ENCODE results near the gene LMO2. TPM values are rescaled to one million over a fixed set of nuclear protein-coding genes. Genes with fewer than 3 reads are reported as not detected.

The LMO2 gene
- total and polyA plus RNA-seq, 2 donors (not counting 1 experiment from before 2014, with no cell fraction given), result 6.2 to 10.7 TPM

DNA sequence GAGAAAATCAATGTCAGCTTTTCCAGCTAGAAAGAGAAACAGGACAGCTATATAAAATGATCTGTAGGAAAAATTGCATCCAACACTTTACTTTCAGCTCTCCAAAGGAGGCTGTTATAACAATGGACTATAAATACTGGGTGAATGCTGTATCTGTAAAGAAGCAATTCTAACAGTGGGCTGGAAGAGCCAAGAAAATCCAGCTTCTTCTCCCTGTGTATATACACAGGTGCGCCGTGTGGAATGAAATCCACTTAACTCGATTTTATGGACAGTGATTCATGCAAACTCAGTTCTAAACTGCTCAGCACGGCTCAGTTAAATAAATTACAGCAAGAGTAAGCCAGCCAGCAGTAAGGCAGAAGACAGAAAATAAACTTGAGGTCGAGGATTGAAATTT is 32.5 kb upstream of the LMO2 start:
- Histone ChIP-seq H3K4me1 (ENCODE audit: control insufficient read depth in 2 of 2, insufficient read depth in 2 of 2, low read length in 2 of 2) (peaks cover 10 to 14% of the 10 kb centered on the region in 2 donors), H3K4me3 (ENCODE audit: control extremely low read depth in 1 of 5, extremely low read depth in 1 of 5, insufficient read depth in 1 of 5, low read depth in 2 of 5, low read length in 4 of 5) (no peak overlapping the region), H3K36me3 (replicated peaks in 1 of 2; ENCODE audit: control extremely low read depth in 1 of 2, control insufficient read depth in 1 of 2, extremely low read depth in 1 of 2, insufficient read depth in 2 of 2, low read length in 1 of 2) (no peaks in the 10 kb centered on the region), H3K27ac (ENCODE audit: low read length in 2 of 2) (no peak overlapping the region), H3K9me3 (ENCODE audit: control extremely low read depth in 1 of 3, control insufficient read depth in 2 of 3, insufficient read depth in 1 of 3, low read length in 2 of 3) (peaks cover 0 to 3% (median 3%) of the 10 kb centered on the region in 3 donors), H3K79me2 (ENCODE audit: control insufficient read depth, insufficient read depth, low read length) (no peaks in the 10 kb centered on the region), H3K9ac (ENCODE audit: low read length) (no peak overlapping the region), H2AFZ (ENCODE audit: insufficient read depth, low read depth, low read length, poor library complexity, severe bottlenecking) (no peak overlapping the region), H3K27me3 (replicated peaks in 1 of 4; ENCODE audit: control extremely low read depth in 1 of 4, control insufficient read depth in 3 of 4, insufficient read depth in 4 of 4, low read length in 3 of 4) (peaks cover 0 to 48% (median 25%) of the 10 kb centered on the region in 4 experiments), H3K4me2 (replicated peaks; ENCODE audit: low read depth, low read length, poor library complexity, severe bottlenecking) (no peak overlapping the region), H4K20me1 (ENCODE audit: control insufficient read depth, insufficient read depth, low read length, poor library complexity, severe bottlenecking) (no peaks in the 10 kb centered on the region)
- TF ChIP-seq EZH2 (IDR thresholded peaks at IDR 0.05; ENCODE audit: borderline replicate concordance, insufficient read depth, low read depth, low read length, poor library complexity, severe bottlenecking), result no peak
- no peaks in the 10 kb centered on the region for H3K9me3 Mint-ChIP-seq (ENCODE audit: insufficient read depth)
- intact Hi-C loops (cut with micrococcal nuclease), result loop anchor here (5.0 kb wide), 1 partner anchor 57 kb away; no protein-coding TSS in a partner anchor
- POLR2A ChIA-PET, result no interaction called here
- no peak for DNase-seq
- no peak for ATAC-seq (ENCODE audit: low read depth)
- H3K4me1 Mint-ChIP-seq, result peaks cover 21% of the 10 kb centered on the region
- WGBS (ENCODE audit: insufficient coverage), result 89% methylated on average over 3 of the region's 5 CpGs
- CTCF ChIA-PET, result interaction anchor here (1.0 to 1.8 kb wide), 4 partner anchors 45 to 67 kb away, joined by 3 to 6 read pairs (median 4); no protein-coding TSS in a partner anchor
- H3K27ac Mint-ChIP-seq, result no peak overlapping the region
- H3K27me3 Mint-ChIP-seq, result peaks cover 55% of the 10 kb centered on the region
- H3K4me3 Mint-ChIP-seq, result no peak overlapping the region

DNA sequence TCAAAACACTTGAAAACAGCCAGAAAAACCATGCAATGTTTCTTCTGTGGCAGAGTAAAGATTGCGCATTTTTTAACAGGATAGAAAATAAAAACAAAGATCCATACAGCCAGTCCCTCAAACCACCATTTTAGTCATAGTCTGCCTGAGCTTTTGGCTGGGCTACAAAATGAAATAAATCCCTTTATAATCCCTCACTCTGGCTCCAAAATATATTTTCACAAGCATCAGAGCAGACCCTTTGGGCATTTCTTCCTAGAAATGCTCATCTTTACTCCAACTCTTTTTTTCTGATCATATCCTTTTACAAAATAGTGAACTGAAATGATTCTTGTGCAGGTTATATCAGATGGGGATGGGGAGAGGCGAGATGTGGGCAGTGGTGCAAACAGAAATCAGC is 31.8 kb upstream of the LMO2 start:
- WGBS (ENCODE audit: insufficient coverage), result 100% methylated on average over 1 of the region's 2 CpGs
- no peak overlapping the region for H3K4me2 ChIP-seq (replicated peaks; ENCODE audit: low read depth, low read length, poor library complexity, severe bottlenecking)
- no peaks in the 10 kb centered on the region for H3K36me3 ChIP-seq (replicated peaks in 1 of 2; ENCODE audit: control extremely low read depth in 1 of 2, control insufficient read depth in 1 of 2, extremely low read depth in 1 of 2, insufficient read depth in 2 of 2, low read length in 1 of 2)
- peaks cover 21% of the 10 kb centered on the region for H3K4me1 Mint-ChIP-seq
- no peak for DNase-seq
- no peak overlapping the region for H3K4me3 ChIP-seq (ENCODE audit: control extremely low read depth in 1 of 5, extremely low read depth in 1 of 5, insufficient read depth in 1 of 5, low read depth in 2 of 5, low read length in 4 of 5)
- no peak overlapping the region for H3K27ac Mint-ChIP-seq
- H3K9ac ChIP-seq (ENCODE audit: low read length), result no peak overlapping the region
- no peak for TF ChIP-seq EZH2 (IDR thresholded peaks at IDR 0.05; ENCODE audit: borderline replicate concordance, insufficient read depth, low read depth, low read length, poor library complexity, severe bottlenecking)
- TF ChIP-seq, protein P1, sequence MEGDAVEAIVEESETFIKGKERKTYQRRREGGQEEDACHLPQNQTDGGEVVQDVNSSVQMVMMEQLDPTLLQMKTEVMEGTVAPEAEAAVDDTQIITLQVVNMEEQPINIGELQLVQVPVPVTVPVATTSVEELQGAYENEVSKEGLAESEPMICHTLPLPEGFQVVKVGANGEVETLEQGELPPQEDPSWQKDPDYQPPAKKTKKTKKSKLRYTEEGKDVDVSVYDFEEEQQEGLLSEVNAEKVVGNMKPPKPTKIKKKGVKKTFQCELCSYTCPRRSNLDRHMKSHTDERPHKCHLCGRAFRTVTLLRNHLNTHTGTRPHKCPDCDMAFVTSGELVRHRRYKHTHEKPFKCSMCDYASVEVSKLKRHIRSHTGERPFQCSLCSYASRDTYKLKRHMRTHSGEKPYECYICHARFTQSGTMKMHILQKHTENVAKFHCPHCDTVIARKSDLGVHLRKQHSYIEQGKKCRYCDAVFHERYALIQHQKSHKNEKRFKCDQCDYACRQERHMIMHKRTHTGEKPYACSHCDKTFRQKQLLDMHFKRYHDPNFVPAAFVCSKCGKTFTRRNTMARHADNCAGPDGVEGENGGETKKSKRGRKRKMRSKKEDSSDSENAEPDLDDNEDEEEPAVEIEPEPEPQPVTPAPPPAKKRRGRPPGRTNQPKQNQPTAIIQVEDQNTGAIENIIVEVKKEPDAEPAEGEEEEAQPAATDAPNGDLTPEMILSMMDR (IDR thresholded peaks at IDR 0.05), result no peak
- H3K79me2 ChIP-seq (ENCODE audit: control insufficient read depth, insufficient read depth, low read length), result no peaks in the 10 kb centered on the region
- H2AFZ ChIP-seq (ENCODE audit: insufficient read depth, low read depth, low read length, poor library complexity, severe bottlenecking), result no peak overlapping the region
- no peaks in the 10 kb centered on the region for H4K20me1 ChIP-seq (ENCODE audit: control insufficient read depth, insufficient read depth, low read length, poor library complexity, severe bottlenecking)
- peaks cover 0 to 47% (median 25%) of the 10 kb centered on the region in 4 experiments for H3K27me3 ChIP-seq (replicated peaks in 1 of 4; ENCODE audit: control extremely low read depth in 1 of 4, control insufficient read depth in 3 of 4, insufficient read depth in 4 of 4, low read length in 3 of 4)
- no peak for ATAC-seq (ENCODE audit: low read depth)
- no peak overlapping the region for H3K4me3 Mint-ChIP-seq
- intact Hi-C loops (cut with micrococcal nuclease), result loop anchor here (5.0 kb wide), 1 partner anchor 56 kb away; no protein-coding TSS in a partner anchor
- H3K9me3 Mint-ChIP-seq (ENCODE audit: insufficient read depth), result no peaks in the 10 kb centered on the region
- CTCF ChIA-PET, result interaction anchor here (0.6 to 1.8 kb wide), 4 partner anchors 47 to 250 kb away, joined by 3 to 6 read pairs (median 4); no protein-coding TSS in a partner anchor
- H3K27ac ChIP-seq (ENCODE audit: low read length in 2 of 2), result no peak overlapping the region
- H3K4me1 ChIP-seq (ENCODE audit: control insufficient read depth in 2 of 2, insufficient read depth in 2 of 2, low read length in 2 of 2), result peaks cover 10 to 14% of the 10 kb centered on the region in 2 donors
- H3K27me3 Mint-ChIP-seq, result peaks cover 55% of the 10 kb centered on the region
- H3K9me3 ChIP-seq (ENCODE audit: control extremely low read depth in 1 of 3, control insufficient read depth in 2 of 3, insufficient read depth in 1 of 3, low read length in 2 of 3), result peaks cover 0 to 3% (median 3%) of the 10 kb centered on the region in 3 donors
- POLR2A ChIA-PET, result no interaction called here
